DOHH2 (cell line): ENCODE measurements around the gene YLPM1.

ENCODE experiments used
- H3F3A ChIP-seq: fragments of 200-600 bp; sonication (generic), shearing (Covaris generic); 2 replicates; pipeline ENCODE4 v1.6.0; 2016; ENCODE audit warnings: antibody characterized with exemption, mild to moderate bottlenecking; ENCODE audit not compliant: control insufficient read depth, insufficient read depth
- H3K27ac ChIP-seq: fragments of 200-600 bp; sonication (generic); 2 replicates; pipeline ENCODE4 v1.5.1; 2014; ENCODE audit warnings: low read depth, mild to moderate bottlenecking, low read length, moderate library complexity
- H3K27me3 ChIP-seq: fragments of 200-600 bp; sonication (generic); 2 replicates; pipeline ENCODE4 v1.6.1; 2014; ENCODE audit warnings: mild to moderate bottlenecking, low read length, mixed read lengths; ENCODE audit not compliant: control insufficient read depth
- H3K36me3 ChIP-seq: fragments of 200-600 bp; sonication (generic); 2 replicates; pipeline ENCODE4 v1.6.1; 2014; ENCODE audit warnings: mild to moderate bottlenecking, low read length, moderate library complexity, mixed read lengths; ENCODE audit not compliant: control insufficient read depth
- H3K4me1 ChIP-seq: fragments of 200-600 bp; sonication (generic); 2 replicates; pipeline ENCODE4 v1.6.1; 2014; ENCODE audit warnings: mild to moderate bottlenecking, low read length, mixed read lengths; ENCODE audit not compliant: control insufficient read depth
- H3K4me2 ChIP-seq: fragments of 200-600 bp; sonication (generic); 2 replicates; pipeline ENCODE4 v1.6.0; 2014; ENCODE audit warnings: mild to moderate bottlenecking, low read length, moderate library complexity
- H3K4me3 ChIP-seq: fragments of 200-600 bp; sonication (generic); 2 replicates; pipeline ENCODE4 v1.5.1; 2014; ENCODE audit warnings: mild to moderate bottlenecking, low read length, mixed read lengths
- H3K79me2 ChIP-seq: fragments of 200-600 bp; sonication (generic); 2 replicates; pipeline ENCODE4 v1.6.1; 2014; ENCODE audit warnings: mild to moderate bottlenecking, low read length, mixed read lengths; ENCODE audit not compliant: control insufficient read depth
- H3K9me2 ChIP-seq: fragments of 200-600 bp; sonication (generic); replicated peaks from 2 replicates; pipeline ENCODE4 v1.6.1; 2014; ENCODE audit warnings: mild to moderate bottlenecking, low read length, mixed read lengths; ENCODE audit not compliant: control insufficient read depth
- H3K9me3 ChIP-seq: fragments of 200-600 bp; sonication (generic); 2 replicates; pipeline ENCODE4 v1.6.1; 2014; ENCODE audit warnings: antibody characterized with exemption, low read length, mixed read lengths; ENCODE audit not compliant: control insufficient read depth, insufficient read depth
- H4K20me1 ChIP-seq: fragments of 200-600 bp; sonication (generic); 2 replicates; pipeline ENCODE4 v1.6.0; 2014; ENCODE audit warnings: low read depth, mild to moderate bottlenecking, antibody characterized with exemption, low read length, moderate library complexity; ENCODE audit not compliant: control insufficient read depth, insufficient read depth
- CTCF ChIP-seq: fragments of 200-600 bp; sonication (generic); IDR thresholded peaks from one replicate; pipeline ENCODE4 v1.5.1; 2014; ENCODE audit warnings: antibody characterized with exemption, mild to moderate bottlenecking, low read depth, low read length; ENCODE audit not compliant: poor library complexity, severe bottlenecking
- EZH2phosphoT487 ChIP-seq: fragments of 200-600 bp; sonication (generic); IDR thresholded peaks from 2 replicates; pipeline ENCODE4 v1.6.1; 2017; ENCODE audit warnings: borderline replicate concordance, mild to moderate bottlenecking, antibody characterized with exemption, low read length, moderate library complexity, mixed read lengths

YLPM1 gene

DNA sequence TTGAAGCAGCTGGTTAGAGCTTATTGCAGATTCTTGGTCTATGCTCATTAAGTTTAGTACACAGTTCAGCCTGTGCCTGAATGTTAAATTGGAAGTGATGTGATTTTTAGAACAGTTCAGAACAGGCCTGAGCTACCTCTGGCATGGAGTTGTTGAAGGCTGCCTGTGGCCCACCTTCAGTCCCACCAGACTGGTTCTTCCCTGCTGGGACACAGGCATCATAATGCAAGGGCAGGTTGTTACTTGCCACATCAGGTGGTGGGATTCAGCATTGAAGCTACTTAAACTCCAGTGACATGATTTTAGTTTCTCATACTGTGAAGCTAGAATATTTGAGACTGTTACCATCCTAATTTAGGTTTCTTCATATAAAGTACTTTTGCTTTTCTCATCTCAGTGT, 63.5 kb downstream of the YLPM1 start:
- H3K9me3 ChIP-seq, result no peaks in the 10 kb centered on the region
- TF ChIP-seq CTCF, result no peak
- no peak for TF ChIP-seq EZH2phosphoT487
- H3K9me2 ChIP-seq, result no peaks in the 10 kb centered on the region
- H4K20me1 ChIP-seq, result no peaks in the 10 kb centered on the region
- peaks cover 89% of the 10 kb centered on the region for H3K36me3 ChIP-seq
- peaks cover 10% of the 10 kb centered on the region for H3F3A ChIP-seq
- H3K4me3 ChIP-seq, result no peak overlapping the region
- H3K27ac ChIP-seq, result no peak overlapping the region
- H3K79me2 ChIP-seq, result no peaks in the 10 kb centered on the region
- no peak overlapping the region for H3K4me2 ChIP-seq
- H3K27me3 ChIP-seq, result no peaks in the 10 kb centered on the region
- H3K4me1 ChIP-seq, result peaks cover 16% of the 10 kb centered on the region

DNA sequence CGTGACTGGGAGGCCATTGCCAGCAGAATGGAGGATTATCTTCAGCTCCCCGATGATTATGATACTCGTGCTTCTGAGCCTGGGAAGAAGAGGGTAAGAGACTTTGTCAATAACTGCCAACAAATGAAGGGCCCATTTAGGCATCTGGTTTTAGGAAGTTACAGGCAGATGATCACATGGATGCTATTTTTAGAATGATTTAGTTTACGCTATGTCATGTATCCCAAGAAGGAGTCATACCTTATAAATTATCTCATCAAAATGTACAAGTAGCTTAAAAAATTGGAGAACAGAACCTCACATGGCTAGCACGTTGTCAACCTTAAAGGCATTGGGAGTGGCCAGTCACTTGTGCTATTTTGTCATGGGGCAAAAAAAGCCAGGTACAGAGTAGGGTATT, 66.1 kb downstream of the YLPM1 start:
- H4K20me1 ChIP-seq, result no peaks in the 10 kb centered on the region
- H3K9me2 ChIP-seq, result no peaks in the 10 kb centered on the region
- no peak overlapping the region for H3K4me2 ChIP-seq
- H3K9me3 ChIP-seq, result no peaks in the 10 kb centered on the region
- H3K36me3 ChIP-seq, result peaks cover 73% of the 10 kb centered on the region
- no peak overlapping the region for H3K4me3 ChIP-seq
- peaks cover 3% of the 10 kb centered on the region; the same call in 1 of the 2 replicates for H3F3A ChIP-seq
- H3K79me2 ChIP-seq, result no peaks in the 10 kb centered on the region
- peaks cover 10% of the 10 kb centered on the region for H3K4me1 ChIP-seq
- no peak for TF ChIP-seq CTCF
- H3K27me3 ChIP-seq, result no peaks in the 10 kb centered on the region
- no peak overlapping the region for H3K27ac ChIP-seq

GRCh38 chr14:74832849-74833248, 69.7 kb downstream of the YLPM1 start:
- no peak for TF ChIP-seq CTCF
- no peak for TF ChIP-seq EZH2phosphoT487
- H3K36me3 ChIP-seq, result peaks cover 76% of the 10 kb centered on the region

More at GRCh38 chr14:74832849-74833248, 69.7 kb downstream of the YLPM1 start:
- Histone ChIP-seq H3K9me2 (no peaks in the 10 kb centered on the region), H3K27me3 (no peaks in the 10 kb centered on the region), H3F3A (peaks cover 10% of the 10 kb centered on the region), H4K20me1 (no peaks in the 10 kb centered on the region), H3K27ac (no peak overlapping the region), H3K4me2 (no peak overlapping the region), H3K9me3 (no peaks in the 10 kb centered on the region), H3K4me3 (no peak overlapping the region), H3K79me2 (no peaks in the 10 kb centered on the region), H3K4me1 (peaks cover 24% of the 10 kb centered on the region)
